GM15510 (cell line): ENCODE measurements around the gene KIFAP3.

Experiments
- POLR2A ChIP-seq: IDR thresholded peaks from 3 replicates; pipeline ENCODE4 v1.6.1; 2011; ENCODE audit warnings: borderline replicate concordance; ENCODE audit not compliant: insufficient read length; ENCODE audit errors: extremely low read depth

Gene KIFAP3

DNA sequence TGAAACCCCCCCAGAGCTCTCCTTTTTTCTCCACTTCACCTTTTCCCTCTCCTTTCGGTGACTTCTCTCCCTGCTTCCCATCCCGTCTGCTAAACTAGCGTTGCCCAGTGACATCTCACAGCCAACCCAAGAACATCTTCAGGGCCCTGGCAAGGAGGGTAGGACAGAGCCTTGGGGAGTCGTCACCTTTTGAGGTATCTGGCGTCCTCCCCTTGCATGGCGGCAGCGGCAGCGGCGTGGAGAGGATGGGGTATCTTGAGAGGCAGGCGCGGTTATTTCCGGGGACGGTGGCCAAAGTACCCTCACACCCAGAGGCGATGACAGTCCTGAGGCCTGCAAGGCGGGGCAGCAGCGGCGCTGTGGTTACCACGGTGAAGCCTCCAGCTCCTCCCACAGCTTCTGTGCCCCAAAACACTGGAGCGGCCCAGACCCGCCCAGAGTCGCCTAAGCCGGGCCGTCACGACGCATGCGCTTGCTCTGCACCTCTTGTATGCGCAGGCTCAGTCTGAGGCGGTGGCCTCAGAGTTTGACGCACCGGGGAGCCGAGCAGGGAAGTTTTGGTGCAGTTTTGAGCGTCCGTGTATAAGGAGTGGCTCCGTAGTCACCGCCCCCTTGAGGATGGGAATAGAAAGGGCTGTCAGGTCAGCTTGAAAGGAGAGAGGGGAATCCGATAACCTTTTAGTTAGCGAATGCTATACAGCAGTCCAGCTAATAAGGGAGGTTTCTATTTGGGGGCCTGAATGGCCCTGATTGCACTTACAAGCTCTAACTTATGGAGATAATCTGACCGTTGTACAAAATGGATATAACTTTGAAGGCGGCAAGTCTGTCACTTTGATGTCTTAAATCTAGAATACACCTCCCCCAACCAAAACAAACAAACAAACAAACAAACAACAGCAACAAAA lies at the start of gene KIFAP3:
TSS of gene KIFAP3 (minus strand) at position 446 of the 908 bp plus-strand sequence. CDS start at position 218, 228 bp downstream.
- peak; percentile 61 for TF ChIP-seq POLR2A

DNA sequence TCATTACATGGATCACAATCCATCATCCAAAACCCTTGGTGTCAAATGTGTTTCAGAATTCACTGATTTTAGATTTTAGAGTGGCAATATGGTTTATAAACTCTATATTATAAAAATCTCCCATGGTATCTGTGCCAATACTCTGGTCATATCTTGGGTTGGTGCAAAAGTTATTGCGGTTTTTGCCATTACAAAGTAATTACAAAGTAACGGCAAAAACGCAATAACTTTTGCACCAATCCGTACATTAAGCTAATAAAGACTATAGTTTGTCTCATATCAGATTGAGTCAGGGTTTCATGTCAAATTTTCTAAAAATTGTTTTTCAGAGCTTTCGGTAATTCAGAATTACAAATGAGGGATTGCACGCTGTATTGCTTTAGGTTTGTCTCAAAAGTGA lies 47.9 kb upstream of the KIFAP3 start:
- no peak for TF ChIP-seq POLR2A

DNA sequence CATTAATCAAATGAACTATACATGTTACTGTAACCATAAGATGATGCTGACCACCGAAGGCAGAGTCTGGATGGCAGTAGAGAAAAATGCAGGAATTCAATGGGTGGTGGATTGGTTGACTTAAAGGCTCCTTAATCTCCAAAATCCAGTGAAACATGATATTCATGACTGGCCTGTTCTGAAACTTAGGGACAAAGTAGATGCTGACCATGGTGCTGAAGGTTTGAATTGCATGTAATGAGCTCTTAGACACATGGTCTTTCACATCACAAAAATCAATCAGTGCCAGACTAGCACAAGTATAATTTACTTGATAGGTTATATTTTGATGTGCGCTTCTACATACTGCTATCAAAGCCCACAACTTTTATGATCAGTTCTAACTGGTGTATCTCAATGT lies 40.4 kb upstream of the KIFAP3 start:
- TF ChIP-seq POLR2A: no peak

DNA sequence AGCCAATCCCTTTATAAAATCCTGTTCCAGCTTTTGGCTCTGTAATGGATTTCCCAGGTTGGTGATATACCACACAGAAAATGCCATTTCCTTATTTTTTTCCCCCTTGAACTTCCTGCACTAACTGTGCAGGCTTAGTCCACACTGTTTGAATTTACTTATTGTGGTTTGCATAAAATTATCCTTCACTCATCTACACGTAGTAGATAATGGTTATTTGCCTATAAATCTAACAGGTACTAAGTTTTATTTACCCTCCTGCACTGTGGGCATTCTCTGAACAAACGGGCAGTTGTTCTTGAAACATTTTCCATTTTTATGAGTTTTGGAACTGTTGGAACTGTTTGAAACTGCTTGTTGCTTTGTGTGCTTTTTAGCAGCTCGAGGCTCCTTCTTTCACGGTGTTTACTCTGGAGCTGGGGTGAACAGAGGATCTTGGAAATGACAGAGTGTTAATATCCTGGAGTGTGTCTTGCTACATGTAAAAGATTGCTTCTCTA lies 23.0 kb upstream of the KIFAP3 start:
- TF ChIP-seq POLR2A: no peak

DNA sequence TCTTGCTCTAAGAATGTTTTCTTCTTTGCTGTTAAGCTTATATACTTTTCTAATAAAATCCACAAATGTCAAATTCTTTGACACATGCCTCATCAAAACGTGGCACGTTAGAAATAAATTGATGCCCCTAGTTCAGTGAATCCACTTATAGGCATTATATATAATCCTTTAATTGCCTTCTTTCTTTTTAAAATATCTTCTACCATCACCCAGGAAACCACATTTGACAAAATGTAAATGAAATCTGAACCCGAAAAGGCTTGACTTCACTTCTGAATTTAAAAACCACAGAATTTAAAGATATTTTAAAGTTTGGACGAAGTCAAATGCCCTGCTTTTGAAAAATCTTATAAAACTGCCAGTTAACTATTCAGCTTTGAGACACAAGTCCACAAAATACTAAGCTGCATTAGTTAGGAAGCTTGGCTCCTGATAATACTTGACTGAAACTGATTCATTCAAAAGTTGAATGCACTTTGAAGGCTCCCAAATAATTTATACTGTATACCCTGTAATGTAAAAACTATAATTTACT lies 22.4 kb upstream of the KIFAP3 start:
- no peak for TF ChIP-seq POLR2A

DNA sequence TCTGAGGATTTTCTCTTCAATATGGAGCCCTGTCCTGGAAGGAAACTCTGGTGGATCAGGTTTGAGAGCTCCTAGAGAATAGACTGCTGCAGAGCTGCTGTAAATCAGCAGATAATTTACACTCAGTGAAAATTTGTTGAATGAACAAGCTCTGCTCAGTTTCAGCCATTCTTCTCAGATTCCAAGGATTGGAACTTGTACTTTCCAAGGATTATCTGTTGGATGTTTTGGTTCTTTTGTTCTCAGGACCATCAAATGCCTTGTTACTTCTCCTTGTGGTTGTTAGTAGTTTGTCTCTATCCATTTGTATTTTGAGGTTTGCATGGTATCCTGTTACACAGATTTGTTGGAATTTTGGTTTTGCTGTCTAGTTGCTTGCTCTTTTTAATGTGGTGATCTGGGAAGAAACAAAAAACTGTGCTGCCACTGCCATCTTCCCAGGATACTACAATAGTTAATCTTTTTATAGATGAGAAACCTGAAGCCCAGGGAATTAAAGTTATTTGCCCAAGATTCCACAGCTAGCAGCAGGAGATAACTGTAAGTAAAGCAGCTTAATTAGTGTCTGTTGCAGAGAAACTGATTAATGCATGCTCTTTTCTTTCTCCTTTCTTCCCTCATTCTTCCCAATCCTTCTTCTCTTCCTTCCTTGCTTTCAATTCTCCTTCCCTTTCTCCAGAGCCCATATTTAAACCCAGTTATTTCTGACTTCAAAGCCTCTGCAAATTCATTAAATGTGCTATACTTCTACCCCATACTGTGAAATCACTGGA lies 21.7 kb upstream of the KIFAP3 start:
- TF ChIP-seq POLR2A: no peak

DNA sequence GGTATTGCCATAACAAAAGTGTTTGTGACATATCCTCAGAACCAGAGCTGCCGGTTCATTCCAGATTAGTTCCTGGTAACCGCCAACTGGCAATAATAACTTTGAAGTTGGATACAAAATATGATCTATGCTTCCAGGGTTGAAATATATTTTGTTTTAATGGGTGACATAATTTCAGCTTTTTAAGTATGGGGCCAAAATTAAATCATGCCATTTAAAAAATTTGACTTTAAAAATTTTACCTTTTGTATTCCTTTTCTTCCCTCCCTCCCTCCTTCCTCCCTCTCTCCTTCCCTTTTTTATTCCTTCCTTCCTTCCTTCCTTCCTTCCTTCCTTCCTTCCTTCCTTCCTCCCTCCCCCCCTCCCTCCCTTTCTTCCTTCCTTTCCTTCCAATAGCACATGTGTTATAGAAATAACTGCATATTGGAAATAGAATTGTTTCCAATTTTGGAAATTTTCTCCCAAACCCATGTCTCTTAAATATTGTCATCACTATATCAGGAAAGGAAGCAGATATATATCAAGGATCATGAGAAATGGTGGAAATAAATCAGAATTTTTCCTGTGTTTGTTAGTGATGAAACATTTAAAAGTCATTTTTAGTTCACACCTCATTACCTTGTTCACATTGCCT lies 12.0 kb upstream of the KIFAP3 start:
- no peak for TF ChIP-seq POLR2A

DNA sequence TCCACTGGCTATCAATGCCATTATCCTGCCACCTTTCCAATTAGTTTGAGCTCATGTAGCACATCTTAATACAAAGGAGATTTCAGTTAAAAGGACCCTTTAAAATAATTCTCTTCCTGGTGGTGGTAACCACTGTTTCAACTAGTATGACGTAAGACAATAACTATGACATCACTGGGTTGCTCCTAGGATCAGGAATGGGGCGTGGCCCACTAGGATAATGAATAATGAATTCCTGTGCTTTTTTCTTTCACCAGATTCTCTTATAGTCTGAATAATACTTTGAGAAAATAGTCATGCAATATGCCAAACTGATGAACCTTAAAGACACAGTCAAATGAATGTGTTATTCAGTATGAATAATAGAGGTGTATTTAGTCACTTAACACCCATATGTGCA lies 10.6 kb upstream of the KIFAP3 start:
- TF ChIP-seq POLR2A: no peak

DNA sequence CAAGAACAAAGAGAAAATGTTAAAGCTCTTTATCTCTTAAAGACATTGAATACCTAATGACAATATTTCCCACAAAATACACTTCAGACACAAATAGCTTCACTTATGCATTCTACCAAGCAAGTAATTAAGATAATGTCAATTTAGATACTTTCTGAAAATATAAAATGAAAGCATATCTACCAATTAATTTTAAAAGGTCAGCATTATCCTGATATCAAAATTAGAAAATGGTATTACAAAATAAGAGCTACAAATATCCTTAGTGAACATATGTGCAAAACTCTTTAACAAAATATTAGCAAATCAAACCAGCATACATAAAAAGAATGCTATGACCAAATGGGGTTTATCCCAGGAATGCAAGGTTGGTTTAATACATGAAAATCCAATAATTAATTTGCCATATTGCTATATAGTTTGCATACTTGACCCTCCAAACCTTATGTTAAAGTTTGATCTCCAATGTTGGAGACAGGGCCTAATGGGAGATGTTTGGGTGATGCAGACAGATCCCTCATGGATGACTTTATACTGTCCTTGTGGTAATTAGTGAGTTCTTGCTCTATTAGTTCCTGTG lies 4.2 kb upstream of the KIFAP3 start:
- no peak for TF ChIP-seq POLR2A

DNA sequence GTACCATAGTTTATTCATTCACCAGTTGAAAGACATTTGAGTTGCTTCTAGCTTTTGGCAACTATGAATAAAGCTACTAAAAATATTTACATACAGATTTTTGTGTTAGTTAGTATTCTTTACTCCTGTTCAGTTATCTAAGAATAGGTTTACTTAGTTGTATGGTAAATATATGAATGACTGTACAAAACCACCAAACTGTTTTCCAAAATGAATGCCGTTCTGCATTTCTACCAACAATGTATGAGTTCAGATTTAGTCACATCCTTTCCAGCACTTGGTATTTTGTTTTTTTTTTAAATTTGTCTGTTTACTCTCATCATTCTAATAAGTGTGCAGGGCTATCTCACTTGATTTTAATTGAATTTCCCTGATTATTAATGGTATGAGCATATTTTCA lies 3.4 kb upstream of the KIFAP3 start:
- no peak for TF ChIP-seq POLR2A

DNA sequence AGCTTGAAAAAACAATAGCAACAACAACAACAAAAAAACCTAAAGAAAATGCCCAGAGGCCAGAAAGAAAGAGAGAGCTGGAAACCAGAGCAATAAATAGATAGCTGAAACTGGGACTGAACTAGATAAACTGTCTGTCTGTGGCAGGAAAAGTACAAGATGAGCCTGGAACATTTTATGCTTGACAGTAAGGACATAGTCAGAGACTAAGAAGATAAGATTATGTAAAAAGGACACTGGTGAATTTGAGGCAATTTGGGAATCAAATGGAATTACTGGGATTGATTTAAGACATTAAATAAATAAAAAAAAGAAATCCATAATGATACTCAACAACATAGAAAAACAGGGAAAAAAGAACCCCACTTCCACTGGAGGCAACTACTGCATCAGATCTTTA lies 1.7 kb upstream of the KIFAP3 start:
- no peak for TF ChIP-seq POLR2A

DNA sequence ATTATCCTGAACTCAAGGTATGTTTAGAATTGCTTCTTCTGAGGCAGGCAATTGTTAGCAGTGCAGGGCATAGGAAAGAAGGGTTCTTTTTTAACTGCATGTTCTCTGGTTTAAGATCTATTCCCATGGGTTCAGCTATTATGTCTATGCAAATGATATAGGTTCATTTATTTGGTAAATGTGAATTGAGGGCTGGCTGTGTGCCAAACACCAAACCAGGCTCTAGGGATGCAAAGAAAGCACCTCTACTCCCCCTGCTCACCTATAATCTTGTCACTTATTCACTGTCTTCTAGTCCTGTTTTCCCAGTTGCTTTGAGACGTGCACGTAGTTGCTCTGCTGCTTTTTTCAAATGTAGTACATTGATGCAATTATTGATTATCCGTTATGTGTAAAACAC lies 691 bp upstream of the KIFAP3 start:
- no peak for TF ChIP-seq POLR2A

DNA sequence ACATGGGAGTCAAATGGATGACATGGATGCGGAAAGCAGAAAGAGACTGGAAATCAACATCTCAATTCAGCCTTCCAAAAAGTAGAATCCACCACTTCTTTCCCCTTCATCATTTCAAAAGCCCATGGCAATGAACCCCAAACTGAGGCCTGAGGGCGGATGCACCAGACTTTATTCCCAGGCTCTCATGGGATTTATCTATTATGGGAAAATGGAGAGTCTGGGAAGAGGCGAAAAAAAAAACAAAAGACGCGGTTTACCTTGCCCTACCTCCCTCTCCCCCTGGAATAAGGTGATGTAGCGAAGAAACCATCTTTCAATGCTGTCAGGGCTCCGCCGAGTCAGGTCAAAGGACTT lies 624 bp downstream of the KIFAP3 start:
- no peak for TF ChIP-seq POLR2A

DNA sequence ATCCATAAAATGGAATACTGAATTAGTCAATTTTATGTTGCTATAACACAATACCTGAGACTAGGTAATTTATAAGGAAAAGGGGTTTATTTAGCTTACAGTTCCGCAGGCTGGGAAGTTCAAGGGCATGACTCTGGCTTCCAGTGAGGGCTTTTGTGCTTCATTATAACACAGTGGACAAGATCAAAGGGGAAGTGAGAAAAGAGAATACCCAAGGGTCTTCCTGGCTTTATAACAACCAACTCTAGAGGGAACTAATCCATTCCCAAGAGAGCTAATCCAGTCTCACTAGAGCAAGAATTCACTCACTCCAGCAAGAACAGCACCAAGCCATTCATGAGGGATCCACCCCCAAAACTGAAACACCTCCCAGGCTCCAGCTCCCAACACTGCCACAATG lies 3.1 kb downstream of the KIFAP3 start:
- no peak for TF ChIP-seq POLR2A

DNA sequence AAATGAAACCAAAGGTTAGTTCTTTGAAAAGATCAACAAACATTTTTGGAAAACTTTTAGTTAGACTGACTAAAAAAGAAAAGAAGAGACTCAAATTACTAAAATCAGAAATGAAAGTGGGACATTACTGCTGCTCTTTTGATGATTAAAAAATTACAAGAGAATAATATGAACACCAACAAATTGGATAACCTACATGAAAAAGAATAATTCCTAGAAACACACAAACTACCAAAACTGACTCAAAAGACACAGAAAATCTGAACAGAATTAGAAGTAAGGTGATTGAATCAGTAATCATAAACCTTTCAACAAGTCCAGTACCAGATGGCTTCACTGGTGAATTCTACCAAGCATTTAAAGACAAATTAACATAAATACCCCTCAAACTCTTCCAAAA lies 5.6 kb downstream of the KIFAP3 start:
- no peak for TF ChIP-seq POLR2A

DNA sequence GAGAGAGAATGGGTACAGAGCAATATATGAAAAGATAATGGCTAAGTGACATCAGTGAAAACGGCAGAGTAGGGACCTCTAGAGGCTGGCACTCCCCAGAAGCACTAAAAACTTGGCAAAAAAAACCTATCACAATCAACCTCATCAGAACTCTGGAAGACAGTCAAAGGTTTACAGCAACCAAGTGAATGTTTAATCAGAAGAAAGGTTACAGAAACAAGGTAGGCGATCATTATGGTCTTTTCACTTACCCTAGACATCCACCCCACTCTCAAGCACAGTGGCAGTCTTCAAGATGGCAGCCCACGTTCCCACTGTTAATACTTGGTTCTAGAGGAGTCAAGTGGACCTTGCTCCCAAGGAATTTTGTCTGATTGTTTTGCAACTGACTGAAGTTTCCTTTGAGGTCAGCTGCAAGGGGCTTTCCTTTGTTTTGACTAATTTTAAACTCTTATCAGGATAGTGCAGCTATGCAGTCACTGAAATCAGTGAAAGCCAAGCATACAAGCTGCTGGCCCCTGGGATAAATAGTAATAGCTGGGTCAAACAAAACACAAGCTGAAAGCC lies 7.2 kb downstream of the KIFAP3 start:
- no peak for TF ChIP-seq POLR2A
